ENCODE data around the gene FSTL3. TPM values are rescaled to one million over a fixed set of nuclear protein-coding genes. Genes with fewer than 3 reads are reported as not detected.

Gene FSTL3
- total RNA-seq, 1 donor from 2014 or later = 13.8 TPM

GRCh38 chr19:633068-633785 is 43.0 kb upstream of the FSTL3 start, which contains the start of gene POLRMT:
POLRMT (minus strand) TSS chr19:633537; CDS start chr19:633512, 25 bp downstream.
- Mint-ChIP-seq H3K4me3 (ENCODE audit: low read depth) (peak within 1 kb of the TSS; percentile 97), H3K27me3 (peaks cover 10% of the 10 kb centered on the region), H3K36me3 (ENCODE audit: insufficient read depth) (peaks cover 6% of the 10 kb centered on the region), H3K27ac (peak within 1 kb of the TSS; percentile 97), H3K9me3 (ENCODE audit: low read depth) (no peaks in the 10 kb centered on the region), H3K4me1 (ENCODE audit: low read depth) (peaks cover 6% of the 10 kb centered on the region)
- TF ChIP-seq, protein P1, sequence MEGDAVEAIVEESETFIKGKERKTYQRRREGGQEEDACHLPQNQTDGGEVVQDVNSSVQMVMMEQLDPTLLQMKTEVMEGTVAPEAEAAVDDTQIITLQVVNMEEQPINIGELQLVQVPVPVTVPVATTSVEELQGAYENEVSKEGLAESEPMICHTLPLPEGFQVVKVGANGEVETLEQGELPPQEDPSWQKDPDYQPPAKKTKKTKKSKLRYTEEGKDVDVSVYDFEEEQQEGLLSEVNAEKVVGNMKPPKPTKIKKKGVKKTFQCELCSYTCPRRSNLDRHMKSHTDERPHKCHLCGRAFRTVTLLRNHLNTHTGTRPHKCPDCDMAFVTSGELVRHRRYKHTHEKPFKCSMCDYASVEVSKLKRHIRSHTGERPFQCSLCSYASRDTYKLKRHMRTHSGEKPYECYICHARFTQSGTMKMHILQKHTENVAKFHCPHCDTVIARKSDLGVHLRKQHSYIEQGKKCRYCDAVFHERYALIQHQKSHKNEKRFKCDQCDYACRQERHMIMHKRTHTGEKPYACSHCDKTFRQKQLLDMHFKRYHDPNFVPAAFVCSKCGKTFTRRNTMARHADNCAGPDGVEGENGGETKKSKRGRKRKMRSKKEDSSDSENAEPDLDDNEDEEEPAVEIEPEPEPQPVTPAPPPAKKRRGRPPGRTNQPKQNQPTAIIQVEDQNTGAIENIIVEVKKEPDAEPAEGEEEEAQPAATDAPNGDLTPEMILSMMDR (IDR thresholded peaks at IDR 0.05; ENCODE audit: unreplicated experiment) = no peak
- peak; percentile 94 for DNase-seq (ENCODE audit: low spot score, unreplicated experiment)

DNA sequence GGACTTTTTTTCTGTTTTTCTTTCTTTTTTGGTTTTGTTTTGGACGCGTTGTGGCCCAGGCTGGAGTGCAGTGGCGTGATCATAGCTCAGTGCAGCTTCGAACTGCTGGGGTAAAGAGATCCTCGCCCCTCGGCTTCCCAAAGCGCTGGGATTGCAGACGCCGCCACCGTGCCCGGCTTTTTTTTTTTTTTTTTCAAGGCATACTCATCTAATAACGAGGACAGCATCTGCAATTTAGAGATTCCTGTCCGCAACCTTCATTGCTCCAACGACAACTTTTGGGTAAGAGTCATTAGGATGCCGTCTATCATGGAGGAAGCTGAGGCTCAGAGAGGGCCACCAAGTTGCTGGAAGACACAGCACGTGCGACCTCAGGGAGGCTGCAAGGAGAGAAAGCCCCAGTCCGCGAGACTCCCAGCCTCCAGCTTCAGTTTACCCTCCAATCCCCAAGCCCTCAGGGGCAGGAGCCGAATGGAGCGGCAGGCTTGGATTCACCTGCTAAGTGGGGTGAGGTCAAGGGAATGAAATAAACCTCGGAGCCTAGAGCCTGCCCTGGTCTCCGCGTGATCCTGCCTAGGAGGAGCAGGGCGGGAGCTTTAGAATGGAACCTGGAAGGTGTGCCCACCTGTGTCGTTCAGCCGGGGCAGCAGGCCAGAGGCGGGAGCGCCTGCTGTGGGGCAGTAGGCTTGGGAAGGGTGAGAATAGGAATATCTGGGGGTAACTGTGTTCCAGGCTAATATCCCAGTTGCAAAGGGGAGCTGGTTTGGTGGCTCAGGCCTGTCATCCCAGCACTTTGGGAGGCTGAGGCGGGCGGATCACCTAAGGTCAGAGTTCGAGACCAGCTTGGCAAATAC is 42.2 kb upstream of the FSTL3 start:
- peaks cover 6% of the 10 kb centered on the region for H3K4me1 Mint-ChIP-seq (ENCODE audit: low read depth)
- H3K36me3 Mint-ChIP-seq (ENCODE audit: insufficient read depth) = peaks cover 5% of the 10 kb centered on the region
- TF ChIP-seq, protein P1 (IDR thresholded peaks at IDR 0.05; ENCODE audit: unreplicated experiment) = no peak
- DNase-seq (ENCODE audit: low spot score, unreplicated experiment) = no peak
- H3K27me3 Mint-ChIP-seq = peaks cover 14% of the 10 kb centered on the region
- peak overlapping the region; percentile 77 for H3K27ac Mint-ChIP-seq
- H3K4me3 Mint-ChIP-seq (ENCODE audit: low read depth) = peak overlapping the region; percentile 97
- no peaks in the 10 kb centered on the region for H3K9me3 Mint-ChIP-seq (ENCODE audit: low read depth)

DNA sequence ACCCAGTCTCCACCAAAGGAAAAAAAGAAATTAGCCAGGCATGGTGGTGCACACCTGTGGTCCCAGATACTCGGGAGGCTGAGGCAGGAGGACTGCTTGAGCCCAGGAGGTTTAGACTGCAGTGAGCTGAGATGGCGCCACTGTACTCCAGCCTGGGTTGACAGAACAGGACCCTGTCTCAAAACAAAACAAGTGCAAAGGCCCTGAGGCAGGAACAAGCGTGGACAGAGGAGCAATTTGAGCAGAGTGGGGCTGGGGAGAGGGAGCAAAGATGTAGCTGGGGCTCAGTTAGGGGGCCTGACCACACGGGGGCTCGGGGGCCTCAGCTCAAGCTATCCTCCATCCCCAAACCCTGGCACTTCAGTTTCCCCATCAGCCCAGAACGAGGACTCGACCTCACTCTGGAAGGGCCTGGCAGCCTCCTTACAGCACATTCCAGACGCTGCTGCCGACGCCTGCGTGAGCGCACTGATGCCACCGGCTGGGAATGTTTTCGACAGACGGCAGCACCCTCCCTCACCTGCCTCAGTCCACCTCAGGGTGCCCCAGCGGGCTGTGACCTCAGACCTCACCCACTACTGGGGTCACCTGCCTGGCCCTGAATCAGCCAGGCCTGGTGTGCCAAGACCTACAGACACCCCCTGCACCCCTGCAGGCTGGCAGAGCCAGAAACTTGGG is 41.1 kb upstream of the FSTL3 start:
- no peak overlapping the region for H3K27ac Mint-ChIP-seq
- no peak for DNase-seq (ENCODE audit: low spot score, unreplicated experiment)
- H3K36me3 Mint-ChIP-seq (ENCODE audit: insufficient read depth) = peaks cover 2% of the 10 kb centered on the region
- TF ChIP-seq, protein P1 (IDR thresholded peaks at IDR 0.05; ENCODE audit: unreplicated experiment) = no peak
- H3K9me3 Mint-ChIP-seq (ENCODE audit: low read depth) = no peaks in the 10 kb centered on the region
- peak overlapping the region; percentile 14 for H3K4me3 Mint-ChIP-seq (ENCODE audit: low read depth)
- peaks cover 6% of the 10 kb centered on the region for H3K4me1 Mint-ChIP-seq (ENCODE audit: low read depth)
- peaks cover 19% of the 10 kb centered on the region for H3K27me3 Mint-ChIP-seq

GRCh38 chr19:638906-639252 is 37.3 kb upstream of the FSTL3 start:
- Mint-ChIP-seq H3K36me3 (ENCODE audit: insufficient read depth) (no peaks in the 10 kb centered on the region), H3K27ac (no peak overlapping the region), H3K9me3 (ENCODE audit: low read depth) (no peaks in the 10 kb centered on the region), H3K4me1 (ENCODE audit: low read depth) (peaks cover 3% of the 10 kb centered on the region), H3K4me3 (ENCODE audit: low read depth) (peak overlapping the region; percentile 64), H3K27me3 (peaks cover 19% of the 10 kb centered on the region)
- no peak for DNase-seq (ENCODE audit: low spot score, unreplicated experiment)
- TF ChIP-seq, protein P1 (IDR thresholded peaks at IDR 0.05; ENCODE audit: unreplicated experiment) = no peak
